Posterior vena cava (tissue), 2 donors: ENCODE data around the gene MTCL1. TPM values are rescaled to one million over a fixed set of nuclear protein-coding genes. Genes with fewer than 3 reads are reported as not detected.

Source experiments
- DNase-seq: peaks from one replicate; pipeline ENCODE4 v3.0.0-alpha.2; 2020; ENCODE audit warnings: low spot score
- intact Hi-C, 2 donors: fragments of 100-400 bp; cut with DNase I; formaldehyde crosslinking; loops; one replicate each; pipeline versions ENCODE4 v1.14.1 to v1.14.2; 2022 to 2023
- total RNA-seq, 2 donors: library from RNA; stranded (reverse); fragmentation: NEBNext Ultra II Directional; extraction: Animal tissue kit (Norgen Biotek cat#: 25700); gene quantifications; one replicate each; pipeline ENCODE4 v1.2.1, GENCODE V29; 2021
- donor health status: DM: yes; HTN: yes; CAD: no.
- donor health status: DM: yes; HTN: yes; CAD: no.

Gene MTCL1
- total RNA-seq, 2 donors from 2014 or later: 7.4 to 17.2 TPM

DNA sequence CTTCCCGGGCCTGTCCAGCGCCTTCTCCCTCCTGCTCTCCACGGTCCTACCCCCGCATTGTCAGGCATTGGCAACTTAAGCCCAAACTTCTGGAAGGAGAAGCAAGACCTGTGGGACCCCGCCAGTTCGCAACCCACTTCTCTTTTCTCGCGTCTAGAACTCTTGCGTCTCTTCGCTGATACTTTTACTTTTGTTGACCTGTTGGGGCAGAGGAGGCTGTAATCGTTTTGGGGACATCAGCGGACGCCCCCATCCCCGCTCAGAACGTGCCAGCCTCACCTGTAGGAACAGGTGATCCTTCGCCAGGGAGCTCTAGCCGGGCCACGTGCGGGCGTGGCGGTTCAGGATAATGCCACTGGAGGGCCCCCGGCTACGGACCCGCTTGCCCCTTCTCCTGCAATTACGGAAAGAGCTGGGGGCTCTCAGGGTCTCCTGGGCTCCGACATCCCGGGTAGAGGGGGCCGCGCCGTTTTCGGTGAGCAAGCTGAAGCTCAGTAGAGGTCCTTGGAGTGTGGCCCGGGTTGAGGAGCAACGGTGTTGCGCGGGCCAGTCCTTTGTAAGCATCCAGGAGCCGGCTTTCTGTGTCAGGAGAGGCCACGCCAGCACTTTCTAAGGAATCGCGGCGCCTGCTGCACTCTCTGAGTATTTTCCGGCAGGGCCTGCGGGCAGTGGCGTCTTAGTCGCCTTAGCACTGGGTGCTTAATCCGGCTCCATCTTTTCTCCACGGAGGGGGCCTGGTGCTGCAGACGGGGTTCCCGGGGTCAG is 1.6 kb downstream of the MTCL1 start:
- intact Hi-C loops: loop anchor here (10.0 kb wide), 2 partner anchors 88 to 278 kb away; no protein-coding TSS in a partner anchor
- no peak for DNase-seq

- DNase-seq: no peak
- intact Hi-C loops: loop anchor here (10.0 kb wide), 2 partner anchors 87 to 277 kb away; no protein-coding TSS in a partner anchor
Measured at GRCh38 chr18:8707556-8708300, 2.4 kb downstream of the MTCL1 start.

DNA sequence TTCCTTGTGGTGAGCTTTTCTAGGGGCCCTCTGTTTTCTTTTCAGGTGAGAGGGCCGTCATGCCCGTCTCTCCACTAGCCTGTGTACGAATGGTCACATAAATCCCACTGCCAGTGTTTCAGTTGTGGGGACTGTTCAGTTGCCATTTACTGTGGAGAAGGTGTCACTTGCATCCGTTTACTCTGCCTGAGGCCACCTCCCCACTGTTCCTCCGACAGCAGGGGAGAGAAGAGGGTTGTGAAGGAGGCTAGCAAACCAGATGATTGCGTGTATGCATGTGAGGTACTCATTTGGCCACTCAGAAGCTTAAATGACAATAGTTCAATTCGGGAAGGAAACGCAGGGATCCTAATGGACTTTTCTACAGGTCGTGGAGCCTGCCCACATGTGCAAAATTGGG is 3.3 kb downstream of the MTCL1 start:
- intact Hi-C loops: loop anchor here (10.0 kb wide), 2 partner anchors 86 to 276 kb away; no protein-coding TSS in a partner anchor
- DNase-seq: no peak

GRCh38 chr18:8709248-8710059 is 4.1 kb downstream of the MTCL1 start:
- intact Hi-C loops: loop anchor here (10.0 kb wide), 2 partner anchors 85 to 275 kb away; no protein-coding TSS in a partner anchor
- DNase-seq: no peak

DNA sequence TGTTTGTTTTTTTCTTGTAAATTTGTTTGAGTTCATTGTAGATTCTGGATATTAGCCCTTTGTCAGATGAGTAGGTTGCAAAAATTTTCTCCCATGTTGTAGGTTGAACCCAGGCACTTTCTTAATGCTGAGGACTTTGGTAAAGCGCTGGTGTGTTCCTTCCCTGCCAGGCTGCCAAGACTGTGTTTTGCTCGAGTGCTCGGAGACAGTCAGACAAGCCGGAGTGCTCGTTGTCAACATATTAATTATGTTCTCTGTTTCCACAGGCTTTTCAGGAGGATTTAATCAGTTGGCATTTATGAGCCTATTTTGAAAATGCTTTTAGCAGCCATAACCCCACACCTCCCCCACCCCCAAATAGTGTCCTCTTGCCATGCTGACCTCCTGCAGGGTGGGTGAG is 6.4 kb downstream of the MTCL1 start:
- intact Hi-C loops: no loop called here
- DNase-seq: no peak

DNA sequence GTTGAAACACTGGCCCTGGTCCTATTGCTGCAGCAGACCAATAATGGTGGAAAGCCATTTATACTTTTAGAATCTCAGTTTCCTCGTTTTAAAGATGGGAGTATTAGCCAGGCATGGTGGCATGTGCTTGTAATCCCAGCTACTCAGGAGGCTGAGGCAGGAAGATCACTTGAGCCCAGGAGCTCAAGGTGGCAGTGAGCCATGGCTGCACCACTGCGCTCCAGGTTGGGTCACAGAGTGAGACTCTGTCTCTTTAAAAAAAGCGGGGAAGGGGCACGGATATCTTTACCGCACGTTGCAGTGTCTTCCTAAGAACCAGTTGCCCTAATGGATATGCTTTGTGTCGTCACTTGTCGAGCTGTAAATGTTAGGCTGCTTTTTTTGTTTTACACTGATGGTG is 8.3 kb downstream of the MTCL1 start:
- DNase-seq: no peak
- intact Hi-C loops: no loop called here

DNA sequence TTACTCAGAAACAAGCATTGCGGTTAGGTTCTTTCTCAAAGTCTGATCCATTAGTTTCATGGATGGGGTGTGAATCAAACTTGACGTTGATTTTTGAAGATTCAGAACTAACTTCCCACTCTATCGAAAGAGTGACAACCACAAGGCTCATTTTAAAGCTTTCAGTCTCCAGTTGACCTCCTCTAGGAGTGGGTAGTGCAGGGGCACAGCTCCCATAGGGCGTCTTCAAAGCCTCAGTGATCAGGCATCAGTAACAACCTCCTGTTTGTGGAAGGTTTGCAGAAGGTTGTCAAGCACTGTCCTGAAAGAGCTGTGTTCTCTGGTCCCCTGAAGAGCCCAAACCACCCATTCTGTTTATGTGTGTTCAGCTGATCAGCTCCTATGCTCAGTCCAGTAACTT is 10.2 kb downstream of the MTCL1 start:
- intact Hi-C loops: no loop called here

DNA sequence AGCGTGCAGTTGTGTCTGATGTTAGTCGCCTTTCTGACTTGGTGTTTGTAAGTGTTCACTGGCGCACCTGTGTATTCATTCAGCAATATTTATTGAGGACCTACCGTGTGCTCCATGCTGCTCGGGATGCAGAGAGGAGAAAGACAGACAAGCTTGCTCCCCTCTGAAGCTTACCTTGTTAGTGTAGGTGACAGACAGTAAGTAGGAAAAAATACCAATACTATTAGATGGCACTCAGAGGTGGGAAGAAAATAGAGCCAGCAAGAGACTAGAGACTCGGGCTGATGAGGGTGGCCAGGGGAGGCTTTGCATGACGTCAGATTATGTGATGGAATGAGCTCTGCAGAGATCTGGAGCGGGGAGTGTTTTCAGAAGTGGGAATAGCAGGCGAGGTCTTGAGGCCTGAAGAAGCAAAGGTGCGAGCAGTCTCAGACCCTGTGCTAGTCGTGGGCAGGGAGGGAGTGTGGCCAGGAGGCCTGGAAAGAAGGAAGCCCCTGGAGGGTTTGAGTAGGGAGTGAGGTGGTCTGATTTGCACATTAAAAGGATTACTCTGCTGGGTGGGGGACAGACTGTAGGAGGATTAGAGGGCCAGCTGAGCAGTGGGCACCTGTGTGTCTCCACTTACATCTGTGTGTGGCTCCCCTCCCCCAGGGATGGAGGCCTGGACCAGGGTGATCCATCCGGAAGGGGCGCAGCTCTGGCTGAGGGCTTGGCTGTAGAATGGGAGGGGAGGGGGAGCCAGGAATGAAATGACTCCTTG is 11.8 kb downstream of the MTCL1 start:
- intact Hi-C loops: no loop called here
- DNase-seq: no peak

More for the DNA sequence above, 10.2 kb downstream of the MTCL1 start:
- DNase-seq: no peak

- DNase-seq: no peak
- intact Hi-C loops: no loop called here
Measured at GRCh38 chr18:8718401-8718913, 13.1 kb downstream of the MTCL1 start.

DNA sequence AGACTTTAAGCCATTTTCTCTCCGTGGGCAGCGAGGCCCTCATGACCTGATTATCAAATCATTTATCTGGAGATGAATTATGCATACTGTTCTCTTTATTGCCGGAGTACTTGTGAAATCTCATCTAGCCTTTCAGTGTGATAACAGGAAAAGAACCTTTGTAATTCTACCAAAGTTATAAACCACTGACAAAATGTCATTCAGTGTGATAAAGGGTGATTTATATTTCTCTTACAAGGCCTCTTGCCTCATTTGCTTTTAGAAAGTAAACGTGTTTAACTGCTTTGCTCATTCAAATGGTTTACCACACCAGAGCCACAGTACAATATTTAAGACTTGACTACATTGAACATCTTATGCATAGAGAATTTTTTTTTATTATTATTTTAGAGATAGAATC is 13.8 kb downstream of the MTCL1 start:
- intact Hi-C loops: no loop called here
- DNase-seq: no peak

- intact Hi-C loops: no loop called here
- no peak for DNase-seq
Measured at GRCh38 chr18:8720141-8720540, 14.8 kb downstream of the MTCL1 start.

DNA sequence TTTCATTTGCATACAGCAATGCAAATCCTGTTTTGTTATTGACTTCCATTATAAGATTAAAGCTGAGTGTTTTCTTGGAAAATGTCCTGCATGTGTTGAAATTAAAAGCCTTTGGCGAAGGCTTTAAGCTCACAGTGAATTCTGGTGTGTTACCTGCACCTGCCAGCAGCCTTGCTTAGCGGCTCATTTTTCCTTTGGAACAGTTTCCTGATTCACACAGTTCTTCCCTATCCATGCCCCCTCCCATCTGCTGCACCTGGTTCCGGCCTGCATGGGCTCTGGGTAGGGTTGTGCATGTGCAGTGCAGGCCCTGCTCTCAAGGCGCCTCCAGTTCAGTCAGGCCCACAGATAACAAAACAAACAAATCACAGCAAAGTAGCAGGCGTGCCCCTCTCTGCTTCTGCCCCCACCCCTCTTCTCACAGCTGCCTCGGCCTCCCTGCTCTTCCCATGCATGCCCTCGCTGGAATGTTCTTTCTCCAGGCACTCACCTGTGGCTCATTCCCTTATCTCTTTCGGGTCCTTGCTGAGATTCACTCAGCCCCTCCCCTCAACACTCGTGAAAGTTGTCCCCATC is 15.8 kb downstream of the MTCL1 start:
- DNase-seq: no peak
- intact Hi-C loops: no loop called here

GRCh38 chr18:8721716-8722115 is 16.4 kb downstream of the MTCL1 start:
- intact Hi-C loops: no loop called here
- DNase-seq: no peak

DNA sequence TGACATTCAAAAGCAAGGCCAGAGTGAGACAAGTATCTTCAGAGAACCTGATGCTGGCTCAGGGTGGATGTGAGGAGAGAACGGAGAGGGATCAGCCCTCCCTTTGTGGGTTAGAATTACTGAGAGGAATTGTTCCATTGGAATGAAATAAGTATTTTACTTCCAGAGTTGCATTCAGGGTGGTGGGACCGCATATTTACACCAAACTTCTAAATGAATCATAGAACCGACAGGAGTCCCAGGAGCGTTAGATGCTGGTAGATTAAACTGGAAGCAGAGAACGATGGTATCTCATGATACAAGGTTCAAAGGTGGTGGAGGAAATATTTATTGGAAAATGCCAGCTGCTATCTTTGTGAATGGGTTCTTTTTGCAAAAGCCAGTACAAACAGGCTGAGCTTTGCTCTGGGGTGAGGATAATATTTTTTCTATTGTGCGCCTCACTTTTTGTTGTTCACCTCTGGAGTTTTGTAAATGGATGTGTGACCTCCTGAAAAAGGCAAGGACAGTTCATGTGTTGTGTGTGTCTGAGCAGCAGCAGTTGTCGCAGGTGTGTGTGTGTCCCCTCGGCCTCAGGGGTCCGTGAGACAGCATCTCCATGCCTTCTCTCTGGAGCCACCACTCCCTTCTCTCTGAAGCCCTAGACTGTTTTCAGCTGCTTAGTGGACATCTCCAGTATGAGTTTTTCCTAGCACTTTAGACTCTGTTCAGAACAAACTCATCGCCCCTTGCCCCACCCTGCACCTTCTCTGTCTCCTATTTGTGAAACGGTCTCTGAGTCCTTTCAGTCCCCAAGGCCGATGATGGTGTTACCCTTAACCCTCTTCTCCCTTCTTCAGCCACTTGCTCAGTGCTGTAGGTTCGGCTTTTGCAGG is 17.8 kb downstream of the MTCL1 start:
- intact Hi-C loops: no loop called here

DNA sequence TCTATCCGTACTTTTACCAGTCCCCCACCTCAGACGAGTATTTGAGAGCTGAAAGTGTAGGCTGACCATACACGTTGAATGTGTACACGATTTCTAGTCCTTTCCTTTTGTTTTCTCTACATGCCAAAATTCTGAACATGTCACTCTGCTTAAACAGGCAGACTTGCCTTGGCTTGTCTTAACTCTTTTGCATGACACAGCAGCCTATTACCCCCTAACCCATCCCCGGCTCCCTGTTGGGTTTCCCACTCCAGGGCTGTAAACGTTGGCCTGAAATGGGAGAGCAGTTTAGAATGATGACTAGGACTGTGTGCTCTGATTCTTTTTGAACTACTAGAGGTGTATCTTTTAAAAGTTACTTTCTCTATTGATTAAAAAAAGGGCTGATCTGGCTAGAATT is 19.1 kb downstream of the MTCL1 start:
- intact Hi-C loops: no loop called here
- no peak for DNase-seq

More for the DNA sequence above, 17.8 kb downstream of the MTCL1 start:
- no peak for DNase-seq

- intact Hi-C loops: no loop called here
- DNase-seq: no peak
Measured at GRCh38 chr18:8726281-8726680, 20.9 kb downstream of the MTCL1 start.

GRCh38 chr18:8726963-8727705 is 21.8 kb downstream of the MTCL1 start:
- DNase-seq: no peak
- intact Hi-C loops: no loop called here
